Ammon's horn (tissue), 1 donor: ENCODE data around the gene LRRC4C.
"Not testable (repeated sequence)": the region's sequence is repeated elsewhere in the genome, so short reads cannot be mapped to it uniquely, and the experiment has no call there.

Experiments used
- DNase-seq: peaks from one replicate; pipeline ENCODE4 v3.0.0-alpha.2; 2016; ENCODE audit warnings: low spot score

The LRRC4C gene

GRCh38 chr11:40170078-40170477, 1289.4 kb downstream of the LRRC4C start:
- DNase-seq: no peak

DNA sequence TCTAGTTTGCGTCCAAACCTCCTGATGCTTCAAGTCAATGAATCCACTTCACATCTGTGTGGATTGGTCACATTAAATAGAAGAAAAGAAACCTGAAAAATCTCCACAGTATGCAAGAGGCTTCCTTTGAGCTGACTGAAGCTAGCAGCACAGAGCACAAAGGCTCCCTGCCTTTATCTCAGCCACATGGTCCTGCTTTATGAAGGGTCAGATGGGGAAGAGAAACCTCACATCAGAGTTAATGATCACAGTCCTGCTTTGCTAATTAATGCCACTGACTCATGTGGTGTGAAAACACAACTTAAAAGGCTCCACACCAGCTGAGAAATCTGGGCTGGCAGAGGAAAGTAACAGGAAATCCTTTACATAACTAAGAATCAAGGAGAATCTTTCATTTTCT, 1291.0 kb downstream of the LRRC4C start:
- no peak for DNase-seq

DNA sequence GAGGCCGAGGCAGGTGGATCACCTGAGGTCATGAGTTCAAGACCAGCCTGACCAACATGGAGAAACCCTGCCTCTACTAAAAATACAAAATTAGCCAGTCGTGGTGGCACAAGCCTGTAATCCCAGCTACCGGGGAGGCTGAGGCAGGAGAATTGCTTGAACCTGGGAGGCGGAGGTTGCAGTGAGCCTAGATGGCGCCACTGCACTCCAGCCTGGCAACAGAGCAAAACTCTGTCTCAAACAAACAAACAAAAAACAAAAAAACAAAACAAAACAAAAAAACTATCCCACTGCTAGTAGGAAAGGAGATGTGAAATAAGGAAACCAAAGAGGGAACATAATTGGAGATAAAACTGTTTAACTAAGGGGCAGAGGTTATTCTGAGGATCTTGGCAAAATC, 1291.6 kb downstream of the LRRC4C start:
- not testable (repeated sequence) for DNase-seq

GRCh38 chr11:40166892-40167291, 1292.6 kb downstream of the LRRC4C start:
- no peak for DNase-seq

DNA sequence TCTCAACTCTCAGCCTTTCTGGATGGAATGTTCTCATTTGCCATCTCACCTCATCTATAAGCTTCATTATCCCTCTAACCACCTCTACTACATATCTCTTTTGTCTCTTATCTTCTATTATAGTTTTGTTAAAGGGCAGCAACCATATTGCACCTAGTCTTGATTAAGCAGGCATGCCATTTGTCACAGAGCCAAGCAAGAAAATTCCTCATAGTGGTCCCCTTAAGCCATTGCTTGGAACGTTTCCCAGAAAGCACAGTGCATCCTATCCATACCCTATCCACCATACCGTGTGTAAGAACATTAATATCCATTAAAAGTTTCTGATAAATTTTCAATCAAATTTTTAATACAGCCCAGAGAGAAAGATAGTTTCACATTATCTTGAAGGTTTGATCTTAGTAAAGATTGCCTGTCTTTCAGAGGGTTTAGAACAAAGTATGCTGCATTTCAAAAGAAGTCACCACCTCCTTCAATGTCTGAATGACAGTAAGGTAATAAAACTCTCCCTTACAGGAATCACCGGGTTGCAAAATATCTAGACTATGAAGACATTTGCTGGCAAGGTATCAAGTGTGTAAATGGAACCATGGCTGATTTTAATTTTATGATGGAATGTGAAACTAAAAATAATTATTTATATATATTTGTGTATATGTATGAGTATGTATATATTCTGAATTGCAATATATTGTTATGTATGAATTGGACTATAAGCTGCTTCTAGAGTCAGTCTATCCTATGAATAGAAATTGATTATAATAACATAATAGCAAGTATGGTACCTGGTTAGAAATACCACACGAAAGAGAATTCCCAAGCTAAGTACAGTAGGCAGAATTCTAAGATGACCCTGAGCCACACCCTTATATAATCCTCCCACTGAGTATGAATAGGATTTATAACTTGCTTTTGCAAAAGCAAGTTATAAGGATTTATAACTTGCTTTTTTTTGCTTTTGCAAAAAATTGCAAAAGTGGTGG, 1296.3 kb downstream of the LRRC4C start:
- DNase-seq: no peak

GRCh38 chr11:40161854-40162410, 1297.5 kb downstream of the LRRC4C start:
- DNase-seq: no peak

GRCh38 chr11:40160418-40160817, 1299.0 kb downstream of the LRRC4C start:
- DNase-seq: no peak

GRCh38 chr11:40149721-40150120, 1309.7 kb downstream of the LRRC4C start:
- DNase-seq: no peak

GRCh38 chr11:40140560-40140959, 1318.9 kb downstream of the LRRC4C start:
- DNase-seq: no peak

DNA sequence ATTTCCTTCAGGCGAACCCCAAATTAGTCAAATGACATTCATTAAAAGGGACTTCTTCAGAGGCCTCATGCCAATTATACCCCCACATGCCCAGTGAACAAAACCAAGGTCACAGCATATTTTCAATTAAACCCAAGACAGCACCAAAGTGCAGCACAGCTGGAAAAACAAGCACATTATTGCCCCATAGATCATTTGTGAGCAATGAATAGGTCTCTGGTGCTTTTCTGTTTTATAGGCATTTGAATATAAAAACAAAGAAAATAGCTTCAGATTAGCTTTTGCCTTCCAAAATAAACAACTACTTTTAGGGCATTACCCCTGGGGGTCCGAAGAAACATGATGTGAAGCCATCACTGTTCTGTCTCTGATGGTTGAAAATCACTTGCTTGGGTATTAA, 1319.9 kb downstream of the LRRC4C start:
- no peak for DNase-seq

- DNase-seq: no peak
These were observed 1320.4 kb downstream of the LRRC4C start for GRCh38 chr11:40139066-40139465.

DNA sequence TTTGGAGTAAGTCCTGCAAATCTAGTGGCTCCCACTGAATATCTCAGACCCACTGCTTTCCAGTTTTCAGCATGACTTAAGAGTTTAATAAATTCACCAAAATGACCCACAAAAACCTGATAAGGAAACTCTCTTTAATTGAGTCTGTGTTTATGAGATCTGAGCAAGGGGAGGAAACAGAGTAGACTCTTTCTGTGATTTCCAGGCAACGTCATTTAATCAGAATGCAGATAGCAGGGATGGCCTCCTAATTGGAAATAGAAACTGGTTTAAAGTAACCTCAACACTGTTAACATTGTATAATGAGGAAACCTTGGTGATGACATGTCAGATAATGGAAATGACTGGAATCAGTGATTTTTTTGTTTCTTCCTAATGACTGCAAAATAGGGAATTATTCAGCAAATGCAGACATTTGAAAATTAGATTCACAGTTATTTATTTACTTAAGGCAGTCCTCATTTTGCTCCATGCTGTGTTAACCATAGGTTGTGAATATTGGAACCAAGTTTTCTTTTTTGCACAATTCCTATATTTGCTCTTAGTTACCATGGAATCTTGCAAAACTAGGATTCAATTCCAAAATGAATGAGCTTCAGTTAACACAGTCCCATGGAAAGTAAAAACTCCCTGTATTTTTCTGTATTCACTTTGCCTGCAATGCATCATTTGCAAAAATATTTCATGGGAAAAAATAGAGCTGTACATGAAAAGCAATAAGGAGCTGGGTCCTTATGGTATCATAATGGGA, 1324.5 kb downstream of the LRRC4C start:
- DNase-seq: no peak

DNA sequence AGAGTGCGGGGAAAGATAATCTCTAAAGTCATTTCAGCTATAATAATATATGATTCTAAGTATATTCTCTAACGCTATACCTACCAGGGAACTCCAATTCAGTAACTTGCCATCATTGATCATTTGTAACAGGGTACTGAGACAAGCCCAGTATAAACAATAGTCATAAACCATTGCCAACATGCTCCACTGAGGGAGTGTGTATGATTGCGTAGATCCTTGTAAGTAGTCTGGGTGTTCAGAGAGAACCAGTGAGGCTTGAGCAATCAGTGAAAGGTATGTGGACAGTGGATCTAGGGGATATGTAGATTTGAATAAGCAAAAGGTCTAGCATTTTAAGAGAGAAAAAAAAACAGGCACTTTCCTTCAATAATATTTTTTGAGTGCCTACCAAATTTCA, 1326.0 kb downstream of the LRRC4C start:
- no peak for DNase-seq

- no peak for DNase-seq
These were observed 1326.5 kb downstream of the LRRC4C start for GRCh38 chr11:40132912-40133311.

GRCh38 chr11:40130427-40130826, 1329.0 kb downstream of the LRRC4C start:
- peak; percentile 78 for DNase-seq

DNA sequence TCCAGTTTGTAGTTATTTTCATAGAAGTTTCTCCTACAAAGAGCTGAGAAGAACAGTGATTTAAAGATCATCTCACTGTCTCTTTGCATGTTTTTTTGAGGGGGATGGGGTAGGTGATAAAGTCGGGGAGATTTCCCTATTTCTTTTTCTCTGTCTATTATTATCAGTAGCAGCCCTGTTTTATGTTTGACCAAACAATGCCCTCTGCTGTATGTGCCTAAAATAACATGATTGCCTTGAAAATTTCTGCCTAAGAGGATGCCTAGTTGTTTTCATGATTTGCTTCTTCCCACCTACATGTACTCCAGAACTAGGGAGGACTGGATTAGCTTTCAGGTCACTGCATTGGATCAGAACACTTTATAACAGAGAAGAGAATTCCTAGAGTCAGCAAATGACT, 1330.2 kb downstream of the LRRC4C start:
- peak; percentile 59 for DNase-seq

GRCh38 chr11:40125054-40125453, 1334.4 kb downstream of the LRRC4C start:
- no peak for DNase-seq

- no peak for DNase-seq
These were observed 1339.8 kb downstream of the LRRC4C start for GRCh38 chr11:40119661-40120060.

DNA sequence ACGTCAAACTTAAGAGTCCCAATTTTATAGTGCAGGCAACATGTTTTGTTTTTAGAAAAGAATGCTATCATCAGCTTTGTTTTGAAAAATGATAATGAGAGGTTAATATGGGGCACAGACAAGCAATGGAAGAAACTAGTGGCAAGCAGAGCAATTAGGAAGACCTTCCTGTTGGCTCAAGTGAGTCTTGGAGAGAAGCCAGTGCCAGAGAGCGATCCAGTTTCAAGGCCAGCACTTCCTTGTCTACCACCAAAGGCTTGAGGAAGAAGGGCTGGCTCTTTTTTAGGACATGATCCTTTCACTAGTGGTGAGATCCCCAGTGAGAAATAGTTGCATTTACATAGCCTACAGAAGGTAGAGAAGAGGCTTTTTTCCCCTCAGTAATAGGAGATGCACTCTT, 1340.7 kb downstream of the LRRC4C start:
- DNase-seq: no peak

GRCh38 chr11:40118026-40118425, 1341.4 kb downstream of the LRRC4C start:
- DNase-seq: no peak

DNA sequence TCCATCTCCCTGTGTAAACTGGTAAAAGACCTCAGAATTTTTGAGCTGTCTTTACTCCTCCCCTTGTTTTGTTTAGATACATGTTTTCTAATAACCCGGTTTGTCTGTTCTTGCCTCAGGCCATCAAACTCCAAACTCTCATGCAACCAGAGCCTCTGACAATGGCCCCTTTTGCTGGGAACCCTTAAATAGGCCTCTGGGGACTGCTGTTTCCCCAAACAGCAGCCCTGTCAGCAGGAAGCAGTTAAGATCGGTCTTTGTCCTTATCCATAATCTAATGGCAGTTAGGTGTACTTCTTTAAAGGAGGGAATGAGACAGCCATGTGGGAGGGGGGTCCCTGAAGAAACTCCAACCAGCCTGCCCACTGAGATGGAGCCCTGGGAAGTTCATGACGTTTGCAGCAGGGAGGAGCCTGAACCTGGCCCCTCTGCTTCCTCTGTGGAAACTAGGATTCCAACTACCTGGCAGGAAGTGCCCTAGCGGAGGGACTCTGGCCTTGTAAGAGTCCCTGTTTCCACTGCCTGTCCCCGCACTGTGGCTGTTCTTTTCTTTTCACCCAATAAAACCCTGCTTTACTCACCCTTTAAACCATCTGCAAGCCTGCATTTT, 1354.4 kb downstream of the LRRC4C start:
- DNase-seq: no peak

- no peak for DNase-seq
These were observed 1358.7 kb downstream of the LRRC4C start for GRCh38 chr11:40100781-40101180.
